ENCODE measurements around the gene BRD9. TPM values are rescaled to one million over a fixed set of nuclear protein-coding genes. Genes with fewer than 3 reads are reported as not detected.

Gene BRD9
- total and polyA plus RNA-seq, 2 donors (not counting 3 experiments of a cell fraction or from before 2014, with no cell fraction given), result 17.6 to 67.6 TPM

DNA sequence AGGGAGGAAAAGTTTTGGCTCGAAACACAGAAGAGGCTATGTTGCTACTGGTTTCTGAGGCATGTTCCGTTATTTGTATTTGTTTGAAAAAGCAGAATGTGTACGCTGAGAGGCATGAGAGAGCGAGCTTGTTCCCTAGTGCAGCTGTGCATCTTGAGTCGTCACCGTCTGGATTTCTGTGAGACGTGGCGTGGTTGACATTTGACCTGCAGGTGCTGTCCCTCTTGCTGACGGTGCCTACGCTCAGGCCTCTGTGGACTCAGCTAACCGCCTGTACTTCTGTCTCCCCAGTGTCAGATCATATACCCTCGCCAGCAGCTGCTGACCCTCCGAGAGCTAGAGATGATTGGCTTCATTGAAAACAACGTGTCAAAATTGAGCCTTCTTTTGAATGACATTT, 21.6 kb upstream of the BRD9 start:
- Histone ChIP-seq H3K4me2 (ENCODE audit: insufficient read depth, low read length) (no peak overlapping the region), H3K9ac (replicated peaks; ENCODE audit: extremely low read depth, insufficient read depth, low read length) (no peak overlapping the region), H3K9me3 (replicated peaks; ENCODE audit: control insufficient read depth, insufficient read depth, low read length) (no peaks in the 10 kb centered on the region), H3K27ac (ENCODE audit: insufficient read depth, low read depth, low read length) (peak overlapping the region; percentile 81), H3K79me2 (ENCODE audit: control insufficient read depth, insufficient read depth, low read length) (no peaks in the 10 kb centered on the region), H3K9me1 (replicated peaks; ENCODE audit: control insufficient read depth, extremely low read depth, insufficient read depth, low read length) (no peaks in the 10 kb centered on the region), H3K4me1 (ENCODE audit: control insufficient read depth, extremely low read depth, insufficient read depth, low read length) (peaks cover 4% of the 10 kb centered on the region), H2AFZ (ENCODE audit: low read depth, low read length) (no peak overlapping the region), H3K36me3 (ENCODE audit: control insufficient read depth in 2 of 2, extremely low read depth in 1 of 2, insufficient read depth in 2 of 2, low read length in 2 of 2) (peaks cover 0 to 8% of the 10 kb centered on the region in 2 experiments), H3K4me3 (replicated peaks in 1 of 3; ENCODE audit: insufficient read depth in 1 of 3, low read depth in 1 of 3, low read length in 3 of 3) (no peak overlapping the region), H3K27me3 (ENCODE audit: control insufficient read depth in 2 of 2, insufficient read depth in 2 of 2, low read length in 2 of 2) (no peaks in the 10 kb centered on the region), H4K20me1 (replicated peaks; ENCODE audit: control insufficient read depth, extremely low read depth, insufficient read depth, low read length) (no peaks in the 10 kb centered on the region)
- no peak for FAIRE-seq
- intact Hi-C loops (cut with micrococcal nuclease) (no loop called here), dilution Hi-C loops (cut with MboI; ENCODE audit: extremely low pct_ligation_motif_present, low sequenced_read_pairs) (no loop called here)
- DNase-seq (ENCODE audit: low read depth, low spot score), result no peak
- ChIA-PET POLR2A (no interaction called here), CTCF (no interaction called here)
- no TSS peak for BruUV-seq (replicated peaks)
- TF ChIP-seq POLR2AphosphoS5 (IDR thresholded peaks at IDR 0.05; ENCODE audit: insufficient read depth, low read depth, low read length) (no peak), MYC (IDR thresholded peaks at IDR 0.05; ENCODE audit: low read depth, low read length) (no peak), EZH2 (IDR thresholded peaks at IDR 0.05; ENCODE audit: borderline replicate concordance, low read depth, low read length, severe bottlenecking) (no peak), POLR2A (IDR thresholded peaks at IDR 0.05; ENCODE audit: low read depth, low read length) (no peak), GATA2 (IDR thresholded peaks at IDR 0.05; ENCODE audit: insufficient read depth, insufficient read length, low read depth, low read length) (no peak), FOS (IDR thresholded peaks at IDR 0.05; ENCODE audit: borderline replicate concordance, insufficient read depth, low read length) (no peak), JUN (IDR thresholded peaks at IDR 0.05; ENCODE audit: borderline replicate concordance, insufficient read depth, insufficient read length, low read depth) (no peak)
- TF ChIP-seq, protein P1, sequence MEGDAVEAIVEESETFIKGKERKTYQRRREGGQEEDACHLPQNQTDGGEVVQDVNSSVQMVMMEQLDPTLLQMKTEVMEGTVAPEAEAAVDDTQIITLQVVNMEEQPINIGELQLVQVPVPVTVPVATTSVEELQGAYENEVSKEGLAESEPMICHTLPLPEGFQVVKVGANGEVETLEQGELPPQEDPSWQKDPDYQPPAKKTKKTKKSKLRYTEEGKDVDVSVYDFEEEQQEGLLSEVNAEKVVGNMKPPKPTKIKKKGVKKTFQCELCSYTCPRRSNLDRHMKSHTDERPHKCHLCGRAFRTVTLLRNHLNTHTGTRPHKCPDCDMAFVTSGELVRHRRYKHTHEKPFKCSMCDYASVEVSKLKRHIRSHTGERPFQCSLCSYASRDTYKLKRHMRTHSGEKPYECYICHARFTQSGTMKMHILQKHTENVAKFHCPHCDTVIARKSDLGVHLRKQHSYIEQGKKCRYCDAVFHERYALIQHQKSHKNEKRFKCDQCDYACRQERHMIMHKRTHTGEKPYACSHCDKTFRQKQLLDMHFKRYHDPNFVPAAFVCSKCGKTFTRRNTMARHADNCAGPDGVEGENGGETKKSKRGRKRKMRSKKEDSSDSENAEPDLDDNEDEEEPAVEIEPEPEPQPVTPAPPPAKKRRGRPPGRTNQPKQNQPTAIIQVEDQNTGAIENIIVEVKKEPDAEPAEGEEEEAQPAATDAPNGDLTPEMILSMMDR (IDR thresholded peaks at IDR 0.05; ENCODE audit: extremely low read depth in 1 of 2, insufficient read depth in 1 of 2, low read depth in 1 of 2, low read length in 2 of 2), result no peak
- TF ChIP-seq, protein P2, sequence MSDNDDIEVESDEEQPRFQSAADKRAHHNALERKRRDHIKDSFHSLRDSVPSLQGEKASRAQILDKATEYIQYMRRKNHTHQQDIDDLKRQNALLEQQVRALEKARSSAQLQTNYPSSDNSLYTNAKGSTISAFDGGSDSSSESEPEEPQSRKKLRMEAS (IDR thresholded peaks at IDR 0.05; ENCODE audit: insufficient read depth, insufficient read length), result no peak

Measured in endothelial cell of umbilical vein (primary cell).